Measurements from ENCODE around the gene MRTFB. TPM values are rescaled to one million over a fixed set of nuclear protein-coding genes. Genes with fewer than 3 reads are reported as not detected.

Gene MRTFB
- total RNA-seq, 3 donors from 2014 or later (not counting 1 experiment from before 2014, with no cell fraction given), result 12.8 to 22.8 (median 19.6) TPM

GRCh38 chr16:14177704-14178103 is 106.6 kb downstream of the MRTFB start:
- Histone ChIP-seq H3K27me3 (ENCODE audit: control insufficient read depth, insufficient read depth, low read length) (no peaks in the 10 kb centered on the region), H3K36me3 (ENCODE audit: control insufficient read depth, insufficient read depth, low read length) (no peaks in the 10 kb centered on the region), H3K9me3 (ENCODE audit: control insufficient read depth, insufficient read depth, low read length) (no peaks in the 10 kb centered on the region), H3K4me3 (ENCODE audit: low read length) (no peak overlapping the region), H3K27ac (ENCODE audit: low read length) (no peak overlapping the region), H3K4me1 (ENCODE audit: control insufficient read depth, insufficient read depth, low read length) (no peaks in the 10 kb centered on the region)
- 86% methylated on average over 4 of the region's 4 CpGs for WGBS (ENCODE audit: insufficient coverage)
- TF ChIP-seq CTCF (IDR thresholded peaks at IDR 0.05), result no peak
- no peaks in the 10 kb centered on the region for H3K4me1 Mint-ChIP-seq
- no peaks in the 10 kb centered on the region for H3K27me3 Mint-ChIP-seq (ENCODE audit: low read depth in 2 of 2)
- no peaks in the 10 kb centered on the region for H3K36me3 Mint-ChIP-seq
- no peak for ATAC-seq
- no peak overlapping the region for H3K4me3 Mint-ChIP-seq
- no peak overlapping the region for H3K27ac Mint-ChIP-seq
- DNase-seq, result no peak
- no peaks in the 10 kb centered on the region for H3K9me3 Mint-ChIP-seq
- intact Hi-C loops (cut with micrococcal nuclease), result no loop called here

- Histone ChIP-seq H3K9me3 (ENCODE audit: control insufficient read depth, insufficient read depth, low read length) (no peaks in the 10 kb centered on the region), H3K4me3 (ENCODE audit: low read length) (no peak overlapping the region), H3K4me1 (ENCODE audit: control insufficient read depth, insufficient read depth, low read length) (no peaks in the 10 kb centered on the region), H3K27ac (ENCODE audit: low read length) (no peak overlapping the region), H3K27me3 (ENCODE audit: control insufficient read depth, insufficient read depth, low read length) (no peaks in the 10 kb centered on the region), H3K36me3 (ENCODE audit: control insufficient read depth, insufficient read depth, low read length) (no peaks in the 10 kb centered on the region)
- Mint-ChIP-seq H3K36me3 (no peaks in the 10 kb centered on the region), H3K4me3 (no peak overlapping the region), H3K27me3 (ENCODE audit: low read depth in 2 of 2) (no peaks in the 10 kb centered on the region), H3K4me1 (no peaks in the 10 kb centered on the region), H3K9me3 (no peaks in the 10 kb centered on the region), H3K27ac (no peak overlapping the region)
- DNase-seq, result no peak
- TF ChIP-seq CTCF (IDR thresholded peaks at IDR 0.05), result no peak
- ATAC-seq, result no peak
- WGBS (ENCODE audit: insufficient coverage), result 95% methylated on average over 1 of the region's 1 CpG
- intact Hi-C loops (cut with micrococcal nuclease), result no loop called here
Observed at GRCh38 chr16:14179116-14179515, 108.0 kb downstream of the MRTFB start.

- Mint-ChIP-seq H3K4me3 (no peak overlapping the region), H3K27ac (no peak overlapping the region), H3K9me3 (no peaks in the 10 kb centered on the region), H3K4me1 (no peaks in the 10 kb centered on the region), H3K27me3 (ENCODE audit: low read depth in 2 of 2) (no peaks in the 10 kb centered on the region), H3K36me3 (no peaks in the 10 kb centered on the region)
- no peak overlapping the region for H3K4me3 ChIP-seq (ENCODE audit: low read length)
- no peaks in the 10 kb centered on the region for H3K9me3 ChIP-seq (ENCODE audit: control insufficient read depth, insufficient read depth, low read length)
- WGBS (ENCODE audit: insufficient coverage), result 97% methylated on average over 4 of the region's 4 CpGs
- H3K27ac ChIP-seq (ENCODE audit: low read length), result no peak overlapping the region
- H3K27me3 ChIP-seq (ENCODE audit: control insufficient read depth, insufficient read depth, low read length), result no peaks in the 10 kb centered on the region
- no peak for DNase-seq
- no peaks in the 10 kb centered on the region for H3K36me3 ChIP-seq (ENCODE audit: control insufficient read depth, insufficient read depth, low read length)
- no peaks in the 10 kb centered on the region for H3K4me1 ChIP-seq (ENCODE audit: control insufficient read depth, insufficient read depth, low read length)
- intact Hi-C loops (cut with micrococcal nuclease), result loop anchor here (10.0 kb wide), 1 partner anchor 64 kb away; no protein-coding TSS in a partner anchor
- no peak for ATAC-seq
- TF ChIP-seq CTCF (IDR thresholded peaks at IDR 0.05), result no peak
Observed at GRCh38 chr16:14180481-14180944, 109.4 kb downstream of the MRTFB start.

- Mint-ChIP-seq H3K9me3 (no peaks in the 10 kb centered on the region), H3K4me1 (no peaks in the 10 kb centered on the region), H3K36me3 (no peaks in the 10 kb centered on the region), H3K27me3 (ENCODE audit: low read depth in 2 of 2) (no peaks in the 10 kb centered on the region), H3K4me3 (no peak overlapping the region), H3K27ac (no peak overlapping the region)
- Histone ChIP-seq H3K9me3 (ENCODE audit: control insufficient read depth, insufficient read depth, low read length) (no peaks in the 10 kb centered on the region), H3K36me3 (ENCODE audit: control insufficient read depth, insufficient read depth, low read length) (no peaks in the 10 kb centered on the region), H3K4me3 (ENCODE audit: low read length) (no peak overlapping the region), H3K4me1 (ENCODE audit: control insufficient read depth, insufficient read depth, low read length) (no peaks in the 10 kb centered on the region), H3K27ac (ENCODE audit: low read length) (no peak overlapping the region), H3K27me3 (ENCODE audit: control insufficient read depth, insufficient read depth, low read length) (no peaks in the 10 kb centered on the region)
- 89% methylated on average over 1 of the region's 2 CpGs for WGBS (ENCODE audit: insufficient coverage)
- intact Hi-C loops (cut with micrococcal nuclease), result loop anchor here (10.0 kb wide), 1 partner anchor 63 kb away; no protein-coding TSS in a partner anchor
- DNase-seq, result no peak
- ATAC-seq, result no peak
- no peak for TF ChIP-seq CTCF (IDR thresholded peaks at IDR 0.05)
Observed at GRCh38 chr16:14181371-14182050, 110.4 kb downstream of the MRTFB start.

Measured in natural killer cell (primary cell).